Esophagus muscularis mucosa (tissue), 4 donors: ENCODE measurements around the gene CFAP99.

Experiments
- EP300 ChIP-seq: sonication (generic); formaldehyde crosslinking; IDR thresholded peaks from one replicate; pipeline ENCODE4 v1.6.1; 2017; ENCODE audit warnings: antibody characterized with exemption
- POLR2A ChIP-seq: fragments of 450-650 bp; IDR thresholded peaks from one replicate; pipeline ENCODE4 v1.6.1; 2017; ENCODE audit warnings: antibody characterized with exemption, moderate library complexity, mild to moderate bottlenecking, low read depth
- POLR2AphosphoS5 ChIP-seq, 2 donors: sonication (generic); formaldehyde crosslinking; IDR thresholded peaks; one replicate each; pipeline ENCODE4 v1.6.1; 2017; ENCODE audit warnings: antibody characterized with exemption in 2 of 2
- TF ChIP-seq, protein P1 (sequence below), 3 experiments: fragments of 200-600 bp in 2 of 3; fragments of 450-650 bp in 1 of 3; sonication (generic) in 2 of 3; IDR thresholded peaks; one replicate each; pipeline ENCODE4 v1.5.1; 2017 to 2019; ENCODE audit warnings: antibody characterized with exemption in 3 of 3, mild to moderate bottlenecking in 2 of 3, moderate library complexity in 1 of 3

DNA sequence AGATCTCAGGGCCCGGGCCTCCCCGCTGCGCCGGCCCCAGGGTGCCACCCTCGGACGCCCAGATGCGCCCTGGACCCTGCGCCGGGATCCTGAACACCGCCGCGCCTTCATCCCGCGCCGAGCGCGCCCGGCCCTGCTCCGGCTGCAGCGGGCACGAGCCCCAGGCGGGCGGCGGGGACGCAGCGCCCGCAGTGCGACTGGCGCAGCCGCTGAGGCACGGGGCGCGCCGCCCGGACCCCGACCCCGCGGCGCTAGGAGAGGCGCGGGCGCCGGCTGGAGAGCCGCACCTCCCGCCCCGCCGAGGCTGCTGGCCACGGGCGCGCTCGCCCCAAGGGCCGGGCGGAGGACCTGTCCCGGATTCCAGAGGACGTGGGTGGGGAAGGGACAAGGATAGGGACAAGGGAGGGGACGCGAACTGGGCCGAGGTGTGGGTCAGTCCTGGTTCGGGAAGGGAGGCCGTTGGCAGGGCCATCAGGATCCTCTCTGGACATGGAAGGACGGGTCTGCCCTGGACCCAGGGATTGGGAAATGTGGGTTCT is 1.5 kb upstream of the CFAP99 start:
- TF ChIP-seq POLR2A (no peak), POLR2AphosphoS5 (IDR thresholded peaks at IDR 0.05) (no peak), EP300 (no peak)
- TF ChIP-seq, protein P1, sequence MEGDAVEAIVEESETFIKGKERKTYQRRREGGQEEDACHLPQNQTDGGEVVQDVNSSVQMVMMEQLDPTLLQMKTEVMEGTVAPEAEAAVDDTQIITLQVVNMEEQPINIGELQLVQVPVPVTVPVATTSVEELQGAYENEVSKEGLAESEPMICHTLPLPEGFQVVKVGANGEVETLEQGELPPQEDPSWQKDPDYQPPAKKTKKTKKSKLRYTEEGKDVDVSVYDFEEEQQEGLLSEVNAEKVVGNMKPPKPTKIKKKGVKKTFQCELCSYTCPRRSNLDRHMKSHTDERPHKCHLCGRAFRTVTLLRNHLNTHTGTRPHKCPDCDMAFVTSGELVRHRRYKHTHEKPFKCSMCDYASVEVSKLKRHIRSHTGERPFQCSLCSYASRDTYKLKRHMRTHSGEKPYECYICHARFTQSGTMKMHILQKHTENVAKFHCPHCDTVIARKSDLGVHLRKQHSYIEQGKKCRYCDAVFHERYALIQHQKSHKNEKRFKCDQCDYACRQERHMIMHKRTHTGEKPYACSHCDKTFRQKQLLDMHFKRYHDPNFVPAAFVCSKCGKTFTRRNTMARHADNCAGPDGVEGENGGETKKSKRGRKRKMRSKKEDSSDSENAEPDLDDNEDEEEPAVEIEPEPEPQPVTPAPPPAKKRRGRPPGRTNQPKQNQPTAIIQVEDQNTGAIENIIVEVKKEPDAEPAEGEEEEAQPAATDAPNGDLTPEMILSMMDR (IDR thresholded peaks at IDR 0.05) = no peak
